DND-41 (cell line): ENCODE data around the gene AICDA.

Experiments
- ATAC-seq: fragments of 200-7000 bp; cut with Tn5 transposase; 3 replicates; pipeline ENCODE4 v1.9.1; 2021; ENCODE audit warnings: low read depth; ENCODE audit not compliant: insufficient read depth
- DNase-seq: peaks from one replicate; pipeline ENCODE4 v3.0.0-alpha.2; 2020
- H2AFZ ChIP-seq: 2 replicates; pipeline ENCODE4 v1.6.0; 2012; ENCODE audit warnings: low read depth, low read length
- H3K27ac ChIP-seq: 2 replicates; pipeline ENCODE4 v1.5.1; 2012; ENCODE audit warnings: low read length, inconsistent platforms
- H3K27me3 ChIP-seq: fragments of 200-600 bp; sonication (generic); 2 replicates; pipeline ENCODE4 v1.6.0; 2012; ENCODE audit warnings: low read length, mild to moderate bottlenecking, inconsistent platforms; ENCODE audit not compliant: insufficient read depth, poor library complexity
- H3K36me3 ChIP-seq: 2 replicates; pipeline ENCODE4 v1.5.1; 2012; ENCODE audit warnings: low read length, inconsistent platforms; ENCODE audit not compliant: insufficient read depth
- H3K4me1 ChIP-seq: 2 replicates; pipeline ENCODE4 v1.5.1; 2012; ENCODE audit warnings: mild to moderate bottlenecking, low read length; ENCODE audit not compliant: insufficient read depth
- H3K4me2 ChIP-seq: 2 replicates; pipeline ENCODE4 v1.6.0; 2012; ENCODE audit warnings: mild to moderate bottlenecking, moderate library complexity, low read length, inconsistent platforms; ENCODE audit not compliant: insufficient read depth
- H3K4me3 ChIP-seq, 2 experiments: fragments of 200-600 bp in 1 of 2; shearing (Covaris generic) in 1 of 2; 2 replicates each; pipeline ENCODE4 v1.5.1; 2012 to 2016; ENCODE audit warnings: inconsistent platforms in 2 of 2, low read length in 2 of 2, mild to moderate bottlenecking in 2 of 2, low read depth in 1 of 2, moderate library complexity in 1 of 2
- H3K79me2 ChIP-seq: 2 replicates; pipeline ENCODE4 v1.6.0; 2012; ENCODE audit warnings: low read length, inconsistent platforms; ENCODE audit not compliant: insufficient read depth
- H3K9ac ChIP-seq: 2 replicates; pipeline ENCODE4 v1.6.0; 2012; ENCODE audit warnings: low read depth, mild to moderate bottlenecking, inconsistent platforms, low read length, moderate library complexity
- H3K9me3 ChIP-seq: 2 replicates; pipeline ENCODE4 v1.5.1; 2012; ENCODE audit warnings: low read length, moderate library complexity, mild to moderate bottlenecking, inconsistent platforms; ENCODE audit not compliant: insufficient read depth, severe bottlenecking
- H4K20me1 ChIP-seq: 2 replicates; pipeline ENCODE4 v1.6.0; 2012; ENCODE audit warnings: low read length; ENCODE audit not compliant: insufficient read depth
- CTCF ChIP-seq: IDR thresholded peaks from 2 replicates; pipeline ENCODE4 v1.5.1; 2012; ENCODE audit warnings: borderline replicate concordance, low read length, moderate library complexity, mild to moderate bottlenecking; ENCODE audit not compliant: poor library complexity, severe bottlenecking; ENCODE audit errors: extremely low read depth
- EZH2 ChIP-seq: IDR thresholded peaks from 3 replicates; pipeline ENCODE4 v1.6.1; 2012; ENCODE audit warnings: borderline replicate concordance, low read depth, mild to moderate bottlenecking, moderate library complexity, low read length, inconsistent platforms; ENCODE audit not compliant: severe bottlenecking

The AICDA gene

DNA sequence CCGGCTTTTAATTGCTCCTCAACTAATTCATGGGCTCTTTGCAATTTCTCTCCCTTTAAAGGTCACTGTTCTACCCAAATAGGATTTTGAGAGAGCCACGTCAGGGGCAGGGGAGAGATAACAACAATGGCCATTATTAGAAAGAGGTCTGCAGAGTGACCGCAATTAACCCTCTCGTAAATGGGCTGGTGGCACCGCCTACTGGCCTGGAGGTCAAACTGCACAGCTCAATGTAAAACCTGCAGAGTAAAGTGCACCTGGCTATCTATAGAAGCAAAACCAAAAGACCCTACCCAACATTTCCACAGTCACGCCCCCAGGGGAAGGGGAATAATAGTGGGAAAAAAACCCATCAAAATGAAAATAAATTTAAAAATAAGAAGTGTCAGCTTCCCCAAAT is 50.3 kb downstream of the AICDA start:
- TF ChIP-seq EZH2 (no peak), CTCF (peak; percentile 48)
- Histone ChIP-seq H3K9ac (no peak overlapping the region), H3K4me1 (no peaks in the 10 kb centered on the region), H3K27ac (no peak overlapping the region), H3K36me3 (no peaks in the 10 kb centered on the region), H3K79me2 (no peaks in the 10 kb centered on the region), H3K9me3 (peaks cover under 1% of the 10 kb centered on the region), H3K27me3 (peaks cover 4% of the 10 kb centered on the region), H3K4me3 (no peak overlapping the region), H4K20me1 (no peaks in the 10 kb centered on the region), H2AFZ (no peak overlapping the region), H3K4me2 (no peak overlapping the region)
- no peak for ATAC-seq
- DNase-seq: no peak

DNA sequence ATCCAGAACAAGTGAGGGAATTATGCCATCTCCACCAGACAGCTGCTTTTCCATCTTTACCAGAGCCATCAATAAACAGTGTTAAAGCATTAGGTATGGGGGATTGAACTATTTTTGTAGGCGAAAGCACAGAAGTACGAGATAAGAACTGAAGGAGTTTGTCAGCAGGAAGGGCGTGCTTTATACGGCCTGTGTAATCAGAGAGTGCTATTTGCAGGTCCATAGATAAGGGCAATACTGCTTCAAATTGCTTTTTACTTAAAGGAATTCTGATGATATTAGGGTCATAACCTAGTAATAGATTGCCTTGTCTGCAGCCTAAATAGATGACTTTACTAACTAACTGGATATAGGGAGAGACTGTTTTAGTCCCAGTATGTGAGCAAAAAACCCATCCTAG is 51.6 kb downstream of the AICDA start:
- DNase-seq (no peak), ATAC-seq (no peak)
- Histone ChIP-seq H3K36me3 (no peaks in the 10 kb centered on the region), H3K4me1 (no peaks in the 10 kb centered on the region), H3K9ac (no peak overlapping the region), H3K4me2 (no peak overlapping the region), H4K20me1 (no peaks in the 10 kb centered on the region), H3K79me2 (no peaks in the 10 kb centered on the region), H3K27ac (no peak overlapping the region), H3K9me3 (no peaks in the 10 kb centered on the region), H3K27me3 (peaks cover 9% of the 10 kb centered on the region), H2AFZ (no peak overlapping the region), H3K4me3 (no peak overlapping the region)
- no peak for TF ChIP-seq CTCF
- TF ChIP-seq EZH2: no peak

DNA sequence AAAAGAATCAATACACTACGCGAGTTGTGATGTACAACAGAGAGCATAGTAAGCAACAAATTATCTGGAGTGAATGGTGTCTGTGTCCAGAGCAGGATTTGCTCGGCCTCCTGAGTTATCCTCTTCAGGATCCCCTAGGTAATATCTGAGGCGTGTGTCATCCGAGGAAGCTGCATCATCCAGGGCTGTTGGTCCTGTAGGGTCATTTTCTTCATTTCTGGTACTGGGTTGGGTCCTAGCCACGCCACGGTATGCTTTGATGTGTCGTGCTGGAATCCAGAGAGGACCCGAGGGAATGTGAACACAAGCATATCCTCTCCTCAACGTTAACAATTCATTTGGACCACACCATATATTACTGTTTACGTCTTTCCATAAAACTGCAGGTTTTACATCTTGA is 53.0 kb downstream of the AICDA start:
- ATAC-seq (no peak), DNase-seq (no peak)
- H3K79me2 ChIP-seq: no peaks in the 10 kb centered on the region
- no peak overlapping the region for H3K9ac ChIP-seq
- H3K27me3 ChIP-seq: peaks cover 12% of the 10 kb centered on the region
- no peaks in the 10 kb centered on the region for H3K4me1 ChIP-seq
- H3K27ac ChIP-seq: no peak overlapping the region
- H3K4me3 ChIP-seq: no peak overlapping the region
- H3K4me2 ChIP-seq: no peak overlapping the region
- no peaks in the 10 kb centered on the region for H4K20me1 ChIP-seq
- no peaks in the 10 kb centered on the region for H3K9me3 ChIP-seq
- TF ChIP-seq CTCF (no peak), EZH2 (no peak)
- no peak overlapping the region for H2AFZ ChIP-seq
- H3K36me3 ChIP-seq: no peaks in the 10 kb centered on the region

DNA sequence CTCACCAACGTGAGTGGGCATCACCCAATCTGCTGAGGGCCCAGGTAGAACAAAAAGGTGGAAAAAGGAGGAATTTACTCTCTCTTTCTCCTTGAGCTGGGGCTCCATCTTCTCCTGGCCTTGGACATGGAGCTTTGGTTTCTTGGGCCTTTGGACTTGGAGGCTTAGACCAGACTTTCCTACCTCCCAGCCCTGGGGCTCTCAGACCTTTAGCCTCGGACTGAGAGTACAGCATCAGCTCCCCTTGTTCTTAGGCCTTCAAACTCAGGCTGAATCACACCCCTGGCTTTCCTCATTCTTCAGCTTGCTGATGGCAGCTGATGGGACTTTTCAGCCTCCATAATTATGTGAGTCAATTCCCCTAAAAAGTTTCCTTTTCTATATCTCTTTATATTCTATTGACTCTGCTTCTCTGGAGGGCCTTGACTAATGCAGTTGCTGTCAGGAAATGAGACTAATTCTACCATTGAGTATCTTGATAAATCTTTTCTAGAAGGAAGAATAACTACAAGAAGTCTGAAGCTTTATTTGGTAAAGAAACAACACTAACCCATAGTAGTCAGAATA is 56.0 kb downstream of the AICDA start:
- Histone ChIP-seq H2AFZ (no peak overlapping the region), H3K27ac (no peak overlapping the region), H3K4me3 (no peak overlapping the region), H3K4me2 (no peak overlapping the region), H3K79me2 (no peaks in the 10 kb centered on the region), H3K36me3 (no peaks in the 10 kb centered on the region), H3K4me1 (no peaks in the 10 kb centered on the region), H3K27me3 (peaks cover 8% of the 10 kb centered on the region), H3K9ac (no peak overlapping the region), H4K20me1 (no peaks in the 10 kb centered on the region), H3K9me3 (no peaks in the 10 kb centered on the region)
- ATAC-seq (no peak), DNase-seq (no peak)
- TF ChIP-seq CTCF (no peak), EZH2 (no peak)
